IMR-90 (cell line): Measurements from ENCODE around the gene ZBTB46. TPM values are rescaled to one million over a fixed set of nuclear protein-coding genes. Genes with fewer than 3 reads are reported as not detected.

ENCODE experiments used
- ATAC-seq: fragments of 200-7000 bp; cut with Tn5 transposase; 2 replicates; pipeline ENCODE4 v1.9.1; 2020; ENCODE audit warnings: low read depth, mild to moderate bottlenecking, moderate library complexity
- BruUV-seq: library from RNA; stranded (reverse); fragments of 400-500 nt; replicated peaks from 2 replicates; lab custom pipeline; 2021; lab: Mats Ljungman, UMichigan
- CTCF ChIA-PET: fragments of 300-600 bp; formaldehyde crosslinking; extraction: SDS; loops from one replicate; lab custom pipeline; 2021; ENCODE audit warnings: antibody characterized with exemption; lab: Yijun Ruan, JAX
- POLR2A ChIA-PET: fragments of 300-600 bp; sonication (Branson Sonifier 250); formaldehyde crosslinking; loops from one replicate; lab custom pipeline; 2022; ENCODE audit warnings: antibody characterized with exemption; ENCODE audit not compliant: unreplicated experiment; lab: Charles Lee
- DNase-seq: peaks from one replicate; pipeline ENCODE4 v3.0.0; 2013
- H2AFZ ChIP-seq: replicated peaks from 2 replicates; pipeline ENCODE3; 2013; ENCODE audit warnings: low read length, mild to moderate bottlenecking; ENCODE audit not compliant: poor library complexity
- H2AK5ac ChIP-seq: 2 replicates; pipeline ENCODE4 v1.6.1; 2013; ENCODE audit warnings: low read depth, low read length, inconsistent platforms
- H2AK9ac ChIP-seq: replicated peaks from 2 replicates; pipeline ENCODE3; 2013; ENCODE audit warnings: mild to moderate bottlenecking, low read depth, low read length, moderate library complexity; ENCODE audit not compliant: poor library complexity
- H2BK120ac ChIP-seq: 2 replicates; pipeline ENCODE4 v1.6.1; 2013; ENCODE audit warnings: low read depth, low read length, inconsistent platforms
- H2BK15ac ChIP-seq: 3 replicates; pipeline ENCODE4 v1.6.1; 2013; ENCODE audit warnings: low read depth, low read length, inconsistent platforms
- H2BK20ac ChIP-seq: 2 replicates; pipeline ENCODE4 v1.6.1; 2013; ENCODE audit warnings: low read depth, mild to moderate bottlenecking, inconsistent platforms, low read length, moderate library complexity
- H2BK5ac ChIP-seq: 2 replicates; pipeline ENCODE4 v1.6.1; 2013; ENCODE audit warnings: mild to moderate bottlenecking, low read depth, low read length, inconsistent platforms; ENCODE audit not compliant: poor library complexity, severe bottlenecking
- H3K14ac ChIP-seq: replicated peaks from 2 replicates; pipeline ENCODE4 v1.6.1; 2013; ENCODE audit warnings: low read depth, low read length, inconsistent platforms
- H3K18ac ChIP-seq: 2 replicates; pipeline ENCODE4 v1.6.1; 2013; ENCODE audit warnings: low read depth, low read length, control low read depth
- H3K23ac ChIP-seq: 2 replicates; pipeline ENCODE4 v1.6.1; 2013; ENCODE audit warnings: low read depth, low read length, inconsistent platforms
- H3K27ac ChIP-seq: 2 replicates; pipeline ENCODE4 v1.5.1; 2013; ENCODE audit warnings: mild to moderate bottlenecking, control low read depth, low read length; ENCODE audit not compliant: insufficient read depth
- H3K27me3 ChIP-seq: 2 replicates; pipeline ENCODE4 v1.6.1; 2013; ENCODE audit warnings: low read length; ENCODE audit not compliant: control insufficient read depth, insufficient read depth
- H3K36me3 ChIP-seq: 2 replicates; pipeline ENCODE4 v1.6.1; 2013; ENCODE audit warnings: low read length, mixed read lengths; ENCODE audit not compliant: control insufficient read depth, insufficient read depth
- H3K4ac ChIP-seq: 2 replicates; pipeline ENCODE4 v1.6.1; 2013; ENCODE audit warnings: low read depth, low read length, inconsistent platforms
- H3K4me1 ChIP-seq: 2 replicates; pipeline ENCODE4 v1.6.1; 2013; ENCODE audit warnings: low read length, mixed read lengths; ENCODE audit not compliant: control insufficient read depth, insufficient read depth
- H3K4me2 ChIP-seq: 2 replicates; pipeline ENCODE4 v1.6.1; 2013; ENCODE audit warnings: low read depth, mild to moderate bottlenecking, control low read depth, low read length, moderate library complexity
- H3K4me3 ChIP-seq: 2 replicates; pipeline ENCODE4 v1.5.1; 2013; ENCODE audit warnings: low read depth, mild to moderate bottlenecking, control low read depth, low read length, moderate library complexity; ENCODE audit not compliant: insufficient read depth
- H3K56ac ChIP-seq: 2 replicates; pipeline ENCODE4 v1.6.1; 2013; ENCODE audit warnings: low read length, inconsistent platforms; ENCODE audit not compliant: insufficient read depth; ENCODE audit errors: extremely low read depth
- H3K79me1 ChIP-seq, 2 experiments: 2 replicates each; pipeline ENCODE4 v1.6.1; 2013; ENCODE audit warnings: low read length in 2 of 2, inconsistent platforms in 1 of 2, low read depth in 1 of 2
- H3K9ac ChIP-seq: 2 replicates; pipeline ENCODE4 v1.6.1; 2013; ENCODE audit warnings: low read depth, low read length, control low read depth
- H3K9me1 ChIP-seq: 2 replicates; pipeline ENCODE4 v1.6.1; 2013; ENCODE audit warnings: low read length, inconsistent platforms; ENCODE audit not compliant: insufficient read depth
- H3K9me3 ChIP-seq: 2 replicates; pipeline ENCODE4 v1.6.1; 2013; ENCODE audit warnings: low read length; ENCODE audit not compliant: control insufficient read depth, insufficient read depth
- H4K20me1 ChIP-seq: 2 replicates; pipeline ENCODE4 v1.6.1; 2013; ENCODE audit warnings: low read length, inconsistent platforms; ENCODE audit not compliant: insufficient read depth
- H4K5ac ChIP-seq: 2 replicates; pipeline ENCODE4 v1.6.1; 2013; ENCODE audit warnings: mild to moderate bottlenecking, low read depth, low read length, control low read depth
- H4K8ac ChIP-seq, 2 experiments: 2 replicates each; pipeline ENCODE4 v1.6.1; 2013; ENCODE audit warnings: low read depth in 2 of 2, low read length in 2 of 2, control low read depth in 1 of 2, inconsistent platforms in 1 of 2
- H4K91ac ChIP-seq: 2 replicates; pipeline ENCODE4 v1.6.1; 2013; ENCODE audit warnings: low read depth, low read length, inconsistent platforms; ENCODE audit not compliant: insufficient read depth
- CEBPB ChIP-seq: IDR thresholded peaks from 2 replicates; pipeline ENCODE4 v1.6.1; 2012; ENCODE audit warnings: low read depth, low read length, improper control_type of control experiment
- MAZ ChIP-seq: IDR thresholded peaks from 2 replicates; pipeline ENCODE4 v1.6.1; 2012; ENCODE audit warnings: low read depth, mild to moderate bottlenecking, low read length, improper control_type of control experiment, moderate library complexity, borderline replicate concordance
- MXI1 ChIP-seq: IDR thresholded peaks from 2 replicates; pipeline ENCODE4 v1.6.1; 2012; ENCODE audit warnings: low read depth, mild to moderate bottlenecking, low read length, moderate library complexity, borderline replicate concordance
- NFE2L2 ChIP-seq: fragments of 150-350 bp; IDR thresholded peaks from 2 replicates; pipeline ENCODE4 v1.6.1; 2016; ENCODE audit warnings: low read depth, mild to moderate bottlenecking, low read length
- RAD21 ChIP-seq: IDR thresholded peaks from 2 replicates; pipeline ENCODE4 v1.6.1; 2012; ENCODE audit warnings: low read length, improper control_type of control experiment
- RCOR1 ChIP-seq: IDR thresholded peaks from 2 replicates; pipeline ENCODE4 v1.6.1; 2012; ENCODE audit warnings: mild to moderate bottlenecking, low read length, improper control_type of control experiment; ENCODE audit not compliant: insufficient replicate concordance
- RFX5 ChIP-seq: IDR thresholded peaks from 2 replicates; pipeline ENCODE4 v1.8.0; 2012; ENCODE audit warnings: low read depth, mild to moderate bottlenecking, low read length, moderate library complexity
- WGBS, 2 experiments: methylation state at CpG; one replicate each; pipeline versions ENCODE4 v1.1.5 to v1.1.7; 2013; ENCODE audit warnings: missing lambda C conversion rate in 2 of 2; ENCODE audit not compliant: insufficient read length in 1 of 2; ENCODE audit errors: extremely low coverage in 2 of 2; 5-methylcytosine and 5-hydroxymethylcytosine counted together
- dilution Hi-C: fragments of 300-500 bp; cut with HindIII; formaldehyde crosslinking; loops from one replicate; pipeline ENCODE4 v1.14.3; 2018; ENCODE audit warnings: low sequenced_read_pairs; ENCODE audit not compliant: unreplicated experiment
- in situ Hi-C: fragments of 300-500 bp; cut with MboI; formaldehyde crosslinking; loops from 3 replicates; pipeline ENCODE4 v1.14.3; 2019; ENCODE audit warnings: low sequenced_read_pairs, inconsistent platforms, mixed read lengths
- intact Hi-C: fragments of 100-400 bp; cut with micrococcal nuclease; formaldehyde crosslinking; loops from 2 replicates; pipeline ENCODE4 v1.10.0; 2022
- polyA plus RNA-seq, 3 experiments: library from polyadenylated mRNA; depleted of rRNA; stranded (reverse); fragments of >200 nt; gene quantifications; 2 replicates each; pipeline ENCODE4 v1.2.3, GENCODE V29; 2012; ENCODE audit warnings: low replicate concordance in 1 of 3
- total RNA-seq: library from RNA; depleted of rRNA; stranded (reverse); fragments of >200 nt; gene quantifications from 2 replicates; pipeline ENCODE4 v1.2.3, GENCODE V29; 2012

The ZBTB46 gene
- total and polyA plus RNA-seq, 2 of the 4 experiments (the other 2 are of a cell fraction): 4.2 to 14.9 TPM

- no peak for TF ChIP-seq MXI1
These were observed 84.9 kb downstream of the ZBTB46 start (continued) for GRCh38 chr20:63745961-63746731.

GRCh38 chr20:63745424-63745805 lies 85.6 kb downstream of the ZBTB46 start:
- H4K20me1 ChIP-seq: peaks cover 10% of the 10 kb centered on the region
- no peak overlapping the region for H4K8ac ChIP-seq
- H3K79me1 ChIP-seq: peaks cover 4 to 9% of the 10 kb centered on the region in 2 experiments; a peak in 2 of 4 replicates
- peaks cover 5% of the 10 kb centered on the region for H3K4me1 ChIP-seq
- H3K9ac ChIP-seq: no peak overlapping the region
- POLR2A ChIA-PET: no interaction called here
- H2BK20ac ChIP-seq: no peak overlapping the region
- no peak overlapping the region for H3K27ac ChIP-seq
- CTCF ChIA-PET: no interaction called here
- H2AK5ac ChIP-seq: no peak overlapping the region
- H3K4me3 ChIP-seq: no peak overlapping the region
- no peak overlapping the region for H3K23ac ChIP-seq
- intact Hi-C loops (no loop called here), dilution Hi-C loops (no loop called here), in situ Hi-C loops (no loop called here)
- 60% methylated on average over 1 of the region's 15 CpGs; no CpG with 5 or more reads in 1 of the 2 experiments for WGBS, 2 experiments
- DNase-seq: no peak
- no peak overlapping the region for H4K91ac ChIP-seq
- no peak overlapping the region for H3K18ac ChIP-seq
- no peak overlapping the region for H3K14ac ChIP-seq
- no peaks in the 10 kb centered on the region for H3K9me1 ChIP-seq
- no peaks in the 10 kb centered on the region for H3K9me3 ChIP-seq
- no peak overlapping the region for H2AFZ ChIP-seq
- H2BK120ac ChIP-seq: no peak overlapping the region
- H3K4me2 ChIP-seq: no peak overlapping the region
- no peak for TF ChIP-seq RFX5
- no peak for TF ChIP-seq NFE2L2
- TF ChIP-seq RAD21: no peak
- TF ChIP-seq CEBPB: no peak
- TF ChIP-seq MAZ: no peak
- no peak for TF ChIP-seq RCOR1
- H3K56ac ChIP-seq: no peak overlapping the region
- ATAC-seq: no peak
- no TSS peak for BruUV-seq
- no peak overlapping the region for H2BK15ac ChIP-seq
- peaks cover 30% of the 10 kb centered on the region; the same call in 1 of the 2 replicates for H3K36me3 ChIP-seq
- no peak overlapping the region for H3K4ac ChIP-seq
- H2BK5ac ChIP-seq: no peak overlapping the region
- peak overlapping the region; percentile 66 for H2AK9ac ChIP-seq
- H4K5ac ChIP-seq: no peak overlapping the region
- H3K27me3 ChIP-seq: no peaks in the 10 kb centered on the region
